H1 (cell line): ENCODE data around the gene OR2V2.

Experiments
- CBX5 ChIP-seq: fragments of 300-800, 300-1000 bp; sonication (generic); IDR thresholded peaks from 2 replicates; pipeline ENCODE4 v1.7.1; 2016; ENCODE audit warnings: antibody characterized with exemption, low read length, low read depth
- CHD1 ChIP-seq: IDR thresholded peaks from 2 replicates; pipeline ENCODE4 v1.6.1; 2012; ENCODE audit warnings: low read depth, low read length, improper control_type of control experiment
- CTBP2 ChIP-seq: IDR thresholded peaks from 2 replicates; pipeline ENCODE4 v1.7.0; 2011; ENCODE audit warnings: borderline replicate concordance, mild to moderate bottlenecking, moderate library complexity, mixed read lengths, low read length; ENCODE audit not compliant: insufficient read depth, insufficient read length
- EZH2 ChIP-seq: fragments of 200-600 bp; sonication (generic); IDR thresholded peaks from 2 replicates; pipeline ENCODE4 v1.7.1; 2012; ENCODE audit warnings: low read depth, mild to moderate bottlenecking, moderate library complexity, low read length, inconsistent platforms; ENCODE audit not compliant: severe bottlenecking
- HDAC6 ChIP-seq: IDR thresholded peaks from one replicate; pipeline ENCODE4 v1.7.1; 2012; ENCODE audit warnings: low read depth, mild to moderate bottlenecking, inconsistent platforms, low read length, moderate library complexity
- KDM4A ChIP-seq: IDR thresholded peaks from one replicate; pipeline ENCODE4 v1.7.1; 2012; ENCODE audit warnings: low read depth, mild to moderate bottlenecking, moderate library complexity, low read length, inconsistent platforms; ENCODE audit not compliant: severe bottlenecking
- POLR2A ChIP-seq, 2 experiments: IDR thresholded peaks; 1 replicate in 1 of 2; 2 replicates in 1 of 2; pipeline ENCODE4 v1.6.1; 2011; ENCODE audit warnings: low read depth in 2 of 2, low read length in 2 of 2, mild to moderate bottlenecking in 2 of 2; ENCODE audit errors: control extremely low read depth in 1 of 2
- POLR2AphosphoS5 ChIP-seq: IDR thresholded peaks from 2 replicates; pipeline ENCODE4 v1.6.1; 2011; ENCODE audit warnings: low read depth, low read length
- RAD21 ChIP-seq, 2 experiments: IDR thresholded peaks in 1 of 2; conservative IDR thresholded peaks in 1 of 2; 2 replicates each; pipeline ENCODE4 v1.6.1; 2011; ENCODE audit warnings: low read depth in 2 of 2, low read length in 2 of 2, improper control_type of control experiment in 1 of 2, inconsistent platforms in 1 of 2, mild to moderate bottlenecking in 1 of 2, moderate library complexity in 1 of 2
- SP2 ChIP-seq: IDR thresholded peaks from 2 replicates; pipeline ENCODE4 v1.6.1; 2012; ENCODE audit warnings: mild to moderate bottlenecking, low read length, inconsistent platforms
- TF ChIP-seq, protein P1 (sequence below), 3 experiments: IDR thresholded peaks; 1 replicate in 2 of 3; 2 replicates in 1 of 3; pipeline versions ENCODE4 v1.5.1 to v1.6.1; 2011; ENCODE audit warnings: low read length in 3 of 3, mild to moderate bottlenecking in 3 of 3, inconsistent platforms in 2 of 3, low read depth in 1 of 3, moderate library complexity in 1 of 3; ENCODE audit not compliant: insufficient read depth in 1 of 3; ENCODE audit errors: control extremely low read depth in 1 of 3
- TF ChIP-seq, protein P2 (sequence below): IDR thresholded peaks from 2 replicates; pipeline ENCODE4 v1.6.1; 2012; ENCODE audit warnings: inconsistent platforms
- TF ChIP-seq, protein P3 (sequence below): IDR thresholded peaks from 2 replicates; pipeline ENCODE4 v1.6.1; 2011; ENCODE audit warnings: low read length, improper control_type of control experiment

DNA sequence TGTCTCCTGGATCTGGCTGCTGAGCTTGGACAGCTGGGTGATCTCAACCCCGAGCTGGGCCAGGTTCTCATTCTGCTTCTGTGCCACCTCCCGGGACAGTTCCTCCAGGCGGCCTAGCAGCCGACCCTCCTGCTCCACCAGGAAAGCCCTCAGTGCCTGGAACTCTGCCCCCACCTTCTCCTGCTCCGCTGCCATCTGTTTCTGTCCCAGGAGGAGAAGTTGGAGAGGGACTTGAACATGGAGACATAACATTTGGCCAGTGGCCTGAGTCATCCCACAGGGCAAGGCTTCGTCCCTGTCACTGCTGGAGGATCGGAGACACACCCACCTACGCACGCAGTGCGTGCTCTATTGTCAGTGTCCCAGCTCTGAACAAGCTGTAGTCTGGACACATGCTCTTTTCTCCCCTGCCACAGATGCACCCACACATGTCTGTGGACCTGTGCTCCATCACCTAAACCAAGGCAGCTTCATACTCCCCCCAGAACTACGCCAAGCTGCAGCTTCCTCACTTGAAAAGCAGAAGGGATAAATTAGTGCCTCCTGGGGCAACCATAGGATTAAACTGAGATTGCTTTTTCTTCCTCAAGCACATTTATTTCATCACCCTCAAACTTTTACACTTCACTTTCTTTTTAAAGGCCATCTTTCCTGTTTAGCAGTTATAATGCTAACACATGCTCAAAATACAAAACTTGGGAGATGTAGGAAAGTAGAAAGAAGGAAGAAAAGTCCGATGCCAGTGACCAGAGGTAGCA, 52.7 kb downstream of the OR2V2 start:
- TF ChIP-seq EZH2: no peak
- TF ChIP-seq POLR2A (IDR thresholded peaks at IDR 0.05; ENCODE audit: control extremely low read depth in 1 of 2, low read depth in 2 of 2, low read length in 2 of 2): no peak
- TF ChIP-seq, protein P1, sequence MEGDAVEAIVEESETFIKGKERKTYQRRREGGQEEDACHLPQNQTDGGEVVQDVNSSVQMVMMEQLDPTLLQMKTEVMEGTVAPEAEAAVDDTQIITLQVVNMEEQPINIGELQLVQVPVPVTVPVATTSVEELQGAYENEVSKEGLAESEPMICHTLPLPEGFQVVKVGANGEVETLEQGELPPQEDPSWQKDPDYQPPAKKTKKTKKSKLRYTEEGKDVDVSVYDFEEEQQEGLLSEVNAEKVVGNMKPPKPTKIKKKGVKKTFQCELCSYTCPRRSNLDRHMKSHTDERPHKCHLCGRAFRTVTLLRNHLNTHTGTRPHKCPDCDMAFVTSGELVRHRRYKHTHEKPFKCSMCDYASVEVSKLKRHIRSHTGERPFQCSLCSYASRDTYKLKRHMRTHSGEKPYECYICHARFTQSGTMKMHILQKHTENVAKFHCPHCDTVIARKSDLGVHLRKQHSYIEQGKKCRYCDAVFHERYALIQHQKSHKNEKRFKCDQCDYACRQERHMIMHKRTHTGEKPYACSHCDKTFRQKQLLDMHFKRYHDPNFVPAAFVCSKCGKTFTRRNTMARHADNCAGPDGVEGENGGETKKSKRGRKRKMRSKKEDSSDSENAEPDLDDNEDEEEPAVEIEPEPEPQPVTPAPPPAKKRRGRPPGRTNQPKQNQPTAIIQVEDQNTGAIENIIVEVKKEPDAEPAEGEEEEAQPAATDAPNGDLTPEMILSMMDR (IDR thresholded peaks at IDR 0.05; ENCODE audit: control extremely low read depth in 1 of 3, insufficient read depth in 1 of 3, low read depth in 1 of 3, low read length in 3 of 3): no peak
- no peak for TF ChIP-seq HDAC6
- TF ChIP-seq SP2: no peak
- no peak for TF ChIP-seq CBX5
- TF ChIP-seq, protein P2, sequence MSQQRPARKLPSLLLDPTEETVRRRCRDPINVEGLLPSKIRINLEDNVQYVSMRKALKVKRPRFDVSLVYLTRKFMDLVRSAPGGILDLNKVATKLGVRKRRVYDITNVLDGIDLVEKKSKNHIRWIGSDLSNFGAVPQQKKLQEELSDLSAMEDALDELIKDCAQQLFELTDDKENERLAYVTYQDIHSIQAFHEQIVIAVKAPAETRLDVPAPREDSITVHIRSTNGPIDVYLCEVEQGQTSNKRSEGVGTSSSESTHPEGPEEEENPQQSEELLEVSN: no peak
- TF ChIP-seq KDM4A: no peak
- TF ChIP-seq, protein P3, sequence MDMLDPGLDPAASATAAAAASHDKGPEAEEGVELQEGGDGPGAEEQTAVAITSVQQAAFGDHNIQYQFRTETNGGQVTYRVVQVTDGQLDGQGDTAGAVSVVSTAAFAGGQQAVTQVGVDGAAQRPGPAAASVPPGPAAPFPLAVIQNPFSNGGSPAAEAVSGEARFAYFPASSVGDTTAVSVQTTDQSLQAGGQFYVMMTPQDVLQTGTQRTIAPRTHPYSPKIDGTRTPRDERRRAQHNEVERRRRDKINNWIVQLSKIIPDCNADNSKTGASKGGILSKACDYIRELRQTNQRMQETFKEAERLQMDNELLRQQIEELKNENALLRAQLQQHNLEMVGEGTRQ: no peak
- TF ChIP-seq RAD21 (IDR thresholded peaks at IDR 0.05 in 1 of 2, conservative IDR thresholded peaks at IDR 0.05 in 1 of 2; ENCODE audit: low read depth in 2 of 2, low read length in 2 of 2): no peak
- TF ChIP-seq CTBP2: no peak
- no peak for TF ChIP-seq CHD1
- TF ChIP-seq POLR2AphosphoS5: no peak
